ENCODE measurements around the gene ATP6V1B1.

DNA sequence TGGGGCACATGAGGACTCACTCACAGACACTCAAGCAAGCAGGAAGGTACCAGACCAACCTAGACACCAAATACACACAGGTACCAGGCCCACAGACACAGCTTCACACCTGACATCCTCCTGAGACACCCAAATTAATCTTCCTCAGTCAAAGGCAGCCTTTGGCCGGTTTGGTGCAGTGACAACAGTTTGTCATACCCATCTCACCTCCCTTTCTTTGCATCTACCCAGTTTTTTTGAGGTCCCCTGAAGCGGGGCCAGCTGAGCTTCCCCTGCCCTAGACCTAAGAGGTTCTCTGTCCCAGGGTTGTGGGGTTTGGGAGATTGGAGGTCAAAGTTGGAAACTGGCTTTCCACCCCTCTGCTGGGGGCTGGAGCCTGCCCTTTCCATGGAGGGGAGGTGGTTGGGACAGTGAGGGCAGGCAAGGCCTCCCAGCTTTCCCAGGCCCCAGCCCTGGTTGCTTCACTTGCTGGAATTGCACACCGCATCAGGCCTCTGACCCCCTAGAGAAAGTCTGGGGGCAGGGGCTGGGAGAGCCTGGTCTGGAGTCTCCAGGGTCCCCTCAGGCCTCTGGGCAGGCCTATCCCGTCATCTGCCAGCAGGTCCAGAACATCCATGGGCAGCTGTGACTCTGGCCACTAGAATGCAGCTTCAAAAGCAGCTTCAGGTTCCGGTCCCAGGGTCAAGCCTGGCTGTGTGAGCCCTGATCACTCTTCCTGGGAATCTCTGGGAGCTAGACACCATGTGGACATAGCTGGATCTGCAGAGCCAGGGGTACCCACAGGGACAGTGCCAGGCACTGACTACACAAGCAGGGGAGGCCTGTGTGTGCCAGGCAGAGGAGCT, 71.5 kb downstream of the ATP6V1B1 start:
- TF ChIP-seq, protein P1, sequence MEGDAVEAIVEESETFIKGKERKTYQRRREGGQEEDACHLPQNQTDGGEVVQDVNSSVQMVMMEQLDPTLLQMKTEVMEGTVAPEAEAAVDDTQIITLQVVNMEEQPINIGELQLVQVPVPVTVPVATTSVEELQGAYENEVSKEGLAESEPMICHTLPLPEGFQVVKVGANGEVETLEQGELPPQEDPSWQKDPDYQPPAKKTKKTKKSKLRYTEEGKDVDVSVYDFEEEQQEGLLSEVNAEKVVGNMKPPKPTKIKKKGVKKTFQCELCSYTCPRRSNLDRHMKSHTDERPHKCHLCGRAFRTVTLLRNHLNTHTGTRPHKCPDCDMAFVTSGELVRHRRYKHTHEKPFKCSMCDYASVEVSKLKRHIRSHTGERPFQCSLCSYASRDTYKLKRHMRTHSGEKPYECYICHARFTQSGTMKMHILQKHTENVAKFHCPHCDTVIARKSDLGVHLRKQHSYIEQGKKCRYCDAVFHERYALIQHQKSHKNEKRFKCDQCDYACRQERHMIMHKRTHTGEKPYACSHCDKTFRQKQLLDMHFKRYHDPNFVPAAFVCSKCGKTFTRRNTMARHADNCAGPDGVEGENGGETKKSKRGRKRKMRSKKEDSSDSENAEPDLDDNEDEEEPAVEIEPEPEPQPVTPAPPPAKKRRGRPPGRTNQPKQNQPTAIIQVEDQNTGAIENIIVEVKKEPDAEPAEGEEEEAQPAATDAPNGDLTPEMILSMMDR (IDR thresholded peaks at IDR 0.05) = no peak
- no peak for TF ChIP-seq POLR2A (IDR thresholded peaks at IDR 0.05)
